IPS DF 6.9 (cell line): ENCODE measurements around the gene TMEM266.

Experiments
- DNase-seq: peaks from one replicate; pipeline ENCODE4 v3.0.0-alpha.2; 2013; ENCODE audit warnings: low read depth, low spot score
- H3K27ac ChIP-seq: one replicate; pipeline ENCODE4 v1.5.1; 2013; ENCODE audit warnings: low read length, control low read depth
- H3K27me3 ChIP-seq: 2 replicates; pipeline ENCODE4 v1.6.1; 2013; ENCODE audit warnings: mild to moderate bottlenecking, low read length; ENCODE audit not compliant: control insufficient read depth, insufficient read depth
- H3K36me3 ChIP-seq: 2 replicates; pipeline ENCODE4 v1.6.1; 2013; ENCODE audit warnings: low read length; ENCODE audit not compliant: control insufficient read depth, insufficient read depth
- H3K4me1 ChIP-seq: 2 replicates; pipeline ENCODE4 v1.6.1; 2013; ENCODE audit warnings: low read length; ENCODE audit not compliant: control insufficient read depth, insufficient read depth
- H3K4me3 ChIP-seq: 2 replicates; pipeline ENCODE4 v1.5.1; 2013; ENCODE audit warnings: mild to moderate bottlenecking, low read length
- H3K9me3 ChIP-seq: 2 replicates; pipeline ENCODE4 v1.6.1; 2013; ENCODE audit warnings: low read length, inconsistent platforms; ENCODE audit not compliant: control insufficient read depth, insufficient read depth
- WGBS: extraction: QIAGEN DNeasy Blood & Tissue Kit; methylation state at CpG from one replicate; pipeline ENCODE4 v1.1.7; 2013; ENCODE audit warnings: mixed read lengths, missing lambda C conversion rate; ENCODE audit not compliant: insufficient read length, insufficient coverage; 5-methylcytosine and 5-hydroxymethylcytosine counted together

The TMEM266 gene

DNA sequence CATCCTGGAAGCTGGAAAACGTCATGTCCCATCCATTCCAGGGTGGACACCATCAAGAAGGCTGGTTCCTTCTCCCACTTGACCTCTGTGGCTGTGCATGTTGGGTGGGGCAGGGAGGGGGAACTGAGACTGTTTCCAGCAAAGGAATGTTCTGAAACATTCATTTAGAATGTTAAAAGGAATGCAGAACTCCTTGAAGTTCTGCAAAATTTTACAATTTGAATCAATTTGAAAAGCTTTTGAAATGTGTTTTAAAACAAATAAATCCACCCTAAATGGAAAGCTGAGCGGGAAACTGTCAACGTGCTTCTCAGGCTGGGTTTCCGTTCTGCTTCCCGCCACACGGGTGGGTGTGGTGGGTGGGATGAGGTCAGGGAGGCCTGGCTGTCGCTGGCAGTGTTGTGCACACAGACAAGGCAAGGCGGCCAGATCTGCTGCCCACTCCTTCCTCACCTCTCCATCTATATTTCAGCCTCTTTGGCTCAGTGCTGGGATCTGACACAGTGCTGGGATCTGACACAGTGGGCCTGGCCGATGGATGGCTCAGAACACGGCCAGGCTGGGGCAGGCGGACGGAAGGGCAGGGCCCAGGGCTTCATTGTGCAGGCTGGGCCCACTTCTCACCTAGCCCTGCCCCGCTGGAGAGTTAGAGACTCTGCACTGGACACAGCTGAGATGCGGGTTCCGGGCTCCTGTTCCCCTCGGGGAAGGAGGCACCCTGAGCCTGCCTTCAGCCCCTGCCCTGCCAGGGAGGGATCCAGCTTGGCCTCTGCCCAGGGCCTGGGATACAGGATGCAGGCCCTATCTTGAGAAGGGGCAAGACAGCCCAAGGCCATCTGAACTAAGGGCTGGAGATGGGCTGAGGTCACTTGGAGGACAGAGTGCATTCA is 110.4 kb downstream of the TMEM266 start:
- Histone ChIP-seq H3K36me3 (no peaks in the 10 kb centered on the region), H3K27ac (no peak overlapping the region), H3K9me3 (no peaks in the 10 kb centered on the region), H3K4me3 (no peak overlapping the region), H3K4me1 (0 out of 2 replicates have a peak, but pooled peaks cover 2% of the 10 kb centered on the region), H3K27me3 (no peaks in the 10 kb centered on the region)
- WGBS, result no CpG with 5 or more reads among the region's 16 CpGs
- no peak for DNase-seq

DNA sequence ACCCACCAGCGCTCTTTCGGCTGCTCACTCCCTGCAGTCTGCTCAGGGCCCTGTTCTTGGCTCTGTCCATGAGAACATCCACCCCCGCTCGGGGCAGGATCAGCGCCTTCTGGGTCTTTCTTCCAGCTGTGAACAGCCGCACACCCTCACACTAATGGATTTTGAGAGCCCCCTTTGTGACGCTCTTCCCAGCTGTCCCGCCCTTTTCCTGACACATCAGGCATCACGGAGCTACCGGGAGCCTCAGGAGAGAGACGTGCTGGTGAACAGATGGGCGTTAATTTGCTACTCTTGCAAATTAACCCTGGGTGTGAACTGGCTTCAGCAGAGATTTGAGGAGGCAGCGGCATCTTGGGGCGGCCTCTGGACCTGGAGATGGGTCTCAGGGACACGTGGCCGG is 113.0 kb downstream of the TMEM266 start:
- Histone ChIP-seq H3K9me3 (no peaks in the 10 kb centered on the region), H3K27ac (no peak overlapping the region), H3K4me1 (0 out of 2 replicates have a peak, but pooled peaks cover 2% of the 10 kb centered on the region), H3K36me3 (no peaks in the 10 kb centered on the region), H3K4me3 (no peak overlapping the region), H3K27me3 (no peaks in the 10 kb centered on the region)
- DNase-seq, result no peak
- no CpG with 5 or more reads among the region's 16 CpGs for WGBS

DNA sequence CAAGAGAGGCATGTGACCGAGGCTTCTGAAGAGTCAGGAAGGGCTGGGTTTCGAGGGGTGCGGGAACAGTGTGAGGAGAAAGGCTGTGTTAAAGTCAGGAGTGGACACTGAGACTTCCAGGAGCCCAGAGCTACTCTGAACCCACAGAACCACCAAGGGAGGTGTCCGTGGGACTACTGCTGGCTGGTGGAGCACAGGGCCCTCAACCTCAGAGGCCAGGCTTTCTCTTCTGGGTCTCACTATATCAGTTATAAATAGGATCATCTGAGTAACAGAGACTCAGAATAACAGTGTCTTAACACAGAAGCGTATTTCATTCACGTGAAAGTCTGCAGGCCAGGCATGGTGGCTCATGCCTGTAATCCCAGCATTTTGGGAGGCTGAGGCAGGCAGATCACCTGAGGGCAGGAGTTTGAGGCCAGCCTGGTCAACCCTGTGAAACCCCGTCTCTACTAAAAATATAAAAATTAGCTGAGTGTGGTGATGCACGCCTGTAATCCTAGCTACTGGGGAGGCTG is 113.6 kb downstream of the TMEM266 start:
- H3K36me3 ChIP-seq, result no peaks in the 10 kb centered on the region
- H3K4me1 ChIP-seq, result 0 out of 2 replicates have a peak, but pooled peaks cover 2% of the 10 kb centered on the region
- no peak overlapping the region for H3K4me3 ChIP-seq
- no peak for DNase-seq
- no peaks in the 10 kb centered on the region for H3K9me3 ChIP-seq
- H3K27ac ChIP-seq, result no peak overlapping the region
- H3K27me3 ChIP-seq, result no peaks in the 10 kb centered on the region
- WGBS, result no CpG with 5 or more reads among the region's 8 CpGs

DNA sequence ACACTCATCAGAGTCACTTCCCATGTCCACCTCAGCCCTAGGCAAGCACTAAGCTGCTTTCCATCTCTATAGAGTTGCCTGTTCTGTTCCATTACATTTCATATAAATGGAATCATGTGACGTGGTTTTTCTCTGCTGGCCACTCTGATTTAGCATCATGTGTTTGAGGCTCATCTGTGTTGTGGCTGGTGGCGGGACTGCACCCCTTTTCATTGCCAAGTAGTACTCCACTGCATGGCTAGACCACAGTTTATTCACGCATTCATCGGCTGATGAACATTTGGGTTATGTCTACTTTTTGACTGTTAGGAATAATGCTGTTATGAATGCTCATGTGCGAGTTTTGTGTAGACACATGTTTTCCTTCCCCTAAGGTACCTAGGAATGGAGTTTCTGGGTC is 114.9 kb downstream of the TMEM266 start:
- Histone ChIP-seq H3K9me3 (no peaks in the 10 kb centered on the region), H3K4me1 (no peaks in the 10 kb centered on the region), H3K27me3 (no peaks in the 10 kb centered on the region), H3K4me3 (no peak overlapping the region), H3K36me3 (no peaks in the 10 kb centered on the region), H3K27ac (no peak overlapping the region)
- WGBS, result no CpG with 5 or more reads among the region's 5 CpGs
- no peak for DNase-seq

DNA sequence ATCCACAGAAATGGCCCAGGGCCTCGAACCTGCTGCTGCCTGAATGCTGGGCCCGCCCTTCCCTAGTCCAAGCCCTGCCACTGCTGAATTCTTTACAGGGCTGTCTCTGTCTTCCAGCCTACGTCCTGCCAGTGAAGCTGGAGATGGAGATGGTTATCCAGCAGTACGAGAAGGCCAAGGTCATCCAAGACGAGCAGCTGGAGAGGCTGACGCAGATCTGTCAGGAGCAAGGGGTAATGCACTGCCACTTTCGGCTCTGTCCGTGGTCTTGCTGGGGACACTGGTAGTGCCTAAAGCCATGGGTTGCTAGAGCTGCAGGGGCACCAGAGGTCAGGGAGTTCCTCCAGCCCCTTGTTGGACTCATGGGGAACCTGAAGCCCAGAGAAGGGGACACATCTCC is 115.7 kb downstream of the TMEM266 start:
- Histone ChIP-seq H3K9me3 (no peaks in the 10 kb centered on the region), H3K27me3 (no peaks in the 10 kb centered on the region), H3K27ac (no peak overlapping the region), H3K36me3 (no peaks in the 10 kb centered on the region), H3K4me3 (no peak overlapping the region), H3K4me1 (no peaks in the 10 kb centered on the region)
- WGBS, result no CpG with 5 or more reads among the region's 8 CpGs
- DNase-seq, result no peak

DNA sequence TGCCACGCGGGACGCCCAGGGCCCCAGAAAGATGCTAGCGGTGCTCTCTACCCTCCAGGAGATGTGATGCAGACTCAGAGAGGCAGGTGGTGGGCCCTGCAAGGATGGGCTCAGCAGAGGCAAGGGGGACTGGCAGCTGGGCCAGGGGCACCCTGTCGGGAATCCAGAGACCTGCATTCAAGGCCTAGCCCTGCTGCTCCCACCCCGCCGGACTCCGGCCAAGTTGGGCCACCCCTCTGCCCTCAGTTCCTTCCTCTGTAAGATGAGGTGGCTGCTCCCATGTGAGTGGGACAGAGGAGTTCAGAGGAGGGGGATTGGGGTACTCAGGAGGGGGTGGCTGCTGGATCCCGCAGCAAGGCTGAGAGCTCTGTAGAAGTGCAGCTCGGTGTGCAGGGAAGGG is 116.3 kb downstream of the TMEM266 start:
- DNase-seq, result no peak
- H3K27me3 ChIP-seq, result no peaks in the 10 kb centered on the region
- no CpG with 5 or more reads among the region's 10 CpGs for WGBS

DNA sequence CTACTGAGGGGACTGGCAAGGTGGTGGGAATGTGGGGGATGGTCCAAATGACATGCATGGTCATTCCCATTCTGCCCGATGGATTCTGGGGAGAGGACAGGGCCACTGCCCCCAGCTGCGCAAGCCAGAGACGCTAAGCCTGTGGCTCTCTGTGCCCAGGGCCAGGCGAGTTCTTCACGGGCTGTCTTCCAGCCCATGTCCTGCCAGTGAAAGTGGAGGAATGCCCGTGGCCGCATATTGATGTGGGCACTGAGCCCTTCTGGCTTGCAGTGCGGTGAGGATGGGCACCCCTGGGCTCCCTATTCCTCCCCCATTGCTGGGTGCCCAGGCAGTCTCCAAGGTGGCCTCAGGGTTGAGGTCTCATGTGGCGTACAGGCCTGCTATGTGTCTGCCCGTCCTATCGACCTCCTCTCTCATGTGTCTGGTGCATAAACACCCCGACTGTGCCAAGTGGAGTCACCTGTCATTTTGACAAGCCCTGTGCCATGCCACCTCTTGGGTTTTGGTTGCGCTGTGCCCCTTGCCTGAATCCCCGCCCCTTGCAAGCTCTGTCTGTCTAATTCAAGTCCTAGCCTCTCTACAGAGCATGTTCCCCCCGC is 116.8 kb downstream of the TMEM266 start:
- Histone ChIP-seq H3K4me3 (no peak overlapping the region), H3K27me3 (no peaks in the 10 kb centered on the region), H3K4me1 (no peaks in the 10 kb centered on the region), H3K27ac (no peak overlapping the region), H3K9me3 (no peaks in the 10 kb centered on the region), H3K36me3 (no peaks in the 10 kb centered on the region)
- DNase-seq, result no peak
- WGBS, result no CpG with 5 or more reads among the region's 15 CpGs

More for the DNA sequence above, 116.3 kb downstream of the TMEM266 start:
- H3K27ac ChIP-seq, result no peak overlapping the region
- no peaks in the 10 kb centered on the region for H3K9me3 ChIP-seq
- H3K4me1 ChIP-seq, result no peaks in the 10 kb centered on the region
- H3K4me3 ChIP-seq, result no peak overlapping the region
- no peaks in the 10 kb centered on the region for H3K36me3 ChIP-seq

DNA sequence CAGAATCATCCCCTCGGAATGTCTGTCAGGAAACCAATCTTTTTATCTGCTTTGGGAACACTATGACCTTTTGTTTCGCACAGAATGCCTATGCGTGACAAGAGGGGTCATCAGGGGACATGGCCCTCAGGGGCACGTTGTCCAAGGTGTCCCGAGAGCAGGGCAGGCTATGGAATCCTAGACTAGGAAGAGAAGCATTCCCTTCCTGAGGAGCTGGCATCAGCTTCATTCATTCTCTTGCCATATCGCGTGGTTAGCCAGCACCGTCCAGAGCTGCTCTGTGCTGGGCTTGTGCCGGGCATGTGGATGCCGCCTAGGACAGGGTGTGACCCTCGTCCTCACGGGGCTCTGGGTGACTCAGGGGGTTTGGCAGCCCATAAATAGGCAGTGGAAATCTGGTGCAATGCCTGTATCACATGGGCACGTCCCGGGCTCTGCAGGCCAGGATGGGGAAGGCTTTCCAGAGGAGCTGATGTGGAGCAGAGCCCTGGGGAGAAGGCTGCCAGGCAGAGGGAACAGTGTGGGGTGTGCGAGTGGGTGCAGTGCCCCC is 117.8 kb downstream of the TMEM266 start:
- no CpG with 5 or more reads among the region's 15 CpGs for WGBS
- Histone ChIP-seq H3K4me1 (no peaks in the 10 kb centered on the region), H3K27ac (no peak overlapping the region)

DNA sequence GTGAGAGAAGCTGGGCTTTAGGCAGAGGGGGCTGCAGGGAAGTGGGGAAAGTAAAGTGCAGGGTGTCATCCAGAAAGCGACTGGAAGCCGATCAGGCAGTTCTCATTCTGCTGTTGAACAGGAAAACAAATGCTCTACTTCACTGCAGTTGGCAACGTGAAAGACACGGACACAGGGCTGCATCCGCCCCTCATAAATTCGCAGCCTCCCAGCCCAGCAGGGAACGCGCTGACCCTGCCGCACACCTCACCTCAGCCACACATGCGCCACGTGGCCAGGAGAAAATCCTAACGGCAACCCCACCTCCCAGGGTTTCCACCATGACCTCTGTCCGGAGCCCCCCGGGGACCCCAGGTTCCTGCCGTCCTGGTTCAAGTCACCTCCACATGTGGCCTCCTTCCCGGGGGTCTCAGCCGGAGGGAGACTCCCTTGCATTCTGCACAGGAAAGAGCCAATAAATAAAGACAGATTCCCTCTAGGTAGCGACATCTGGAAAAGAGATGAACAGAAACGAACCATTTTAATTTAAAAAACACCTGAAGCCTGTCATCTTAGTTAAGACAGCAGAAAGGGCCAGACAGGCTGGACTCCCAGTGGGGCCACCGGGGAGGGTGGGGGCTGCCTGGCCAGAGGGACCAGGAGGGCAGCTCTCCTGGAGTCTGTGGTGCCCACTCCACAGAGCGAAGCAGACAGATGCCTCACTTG is 118.7 kb downstream of the TMEM266 start:
- WGBS, result no CpG with 5 or more reads among the region's 21 CpGs
- Histone ChIP-seq H3K9me3 (no peaks in the 10 kb centered on the region), H3K27me3 (no peaks in the 10 kb centered on the region), H3K27ac (no peak overlapping the region), H3K4me1 (no peaks in the 10 kb centered on the region), H3K4me3 (no peak overlapping the region), H3K36me3 (no peaks in the 10 kb centered on the region)
- no peak for DNase-seq

More for the DNA sequence above, 117.8 kb downstream of the TMEM266 start:
- Histone ChIP-seq H3K36me3 (no peaks in the 10 kb centered on the region), H3K9me3 (no peaks in the 10 kb centered on the region), H3K27me3 (no peaks in the 10 kb centered on the region), H3K4me3 (no peak overlapping the region)
- DNase-seq, result no peak

DNA sequence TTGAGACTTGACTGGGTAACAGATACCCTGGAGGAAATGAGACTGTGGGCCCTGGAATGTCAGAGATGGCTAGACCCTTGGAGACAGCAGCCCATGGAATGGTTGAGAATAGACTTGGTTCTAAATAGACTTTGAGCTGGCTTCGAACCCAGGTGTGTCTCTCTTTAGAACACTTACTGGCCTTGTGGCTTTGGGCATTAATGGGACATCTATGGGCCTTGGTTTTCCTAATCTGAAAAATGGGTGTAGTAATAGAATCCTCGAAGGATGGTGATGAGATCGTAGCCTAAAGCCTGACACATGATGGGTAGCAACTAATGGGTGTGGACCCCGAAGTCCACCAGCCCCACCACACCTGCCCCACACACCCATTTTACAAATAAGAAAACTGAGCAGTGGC is 119.2 kb downstream of the TMEM266 start:
- no CpG with 5 or more reads among the region's 4 CpGs for WGBS
- Histone ChIP-seq H3K27me3 (no peaks in the 10 kb centered on the region), H3K9me3 (no peaks in the 10 kb centered on the region), H3K4me1 (no peaks in the 10 kb centered on the region), H3K36me3 (no peaks in the 10 kb centered on the region), H3K27ac (no peak overlapping the region), H3K4me3 (no peak overlapping the region)
- DNase-seq, result no peak
